K562 (cell line): ENCODE measurements around the gene CUTA. TPM values are rescaled to one million over a fixed set of nuclear protein-coding genes. Genes with fewer than 3 reads are reported as not detected.

Experiments used
- CHD2 ChIP-seq: IDR thresholded peaks from 2 replicates; pipeline ENCODE4 v1.6.1; 2011; ENCODE audit warnings: low read depth, low read length
- COPS2 ChIP-seq: fragments of 450-650 bp; conservative IDR thresholded peaks from 2 replicates; pipeline ENCODE4 v1.6.1; 2016; ENCODE audit warnings: mild to moderate bottlenecking, moderate library complexity
- E2F3 ChIP-seq: fragments of 250-450 bp; sonication (Bioruptor Pico); IDR thresholded peaks from 2 replicates; pipeline ENCODE4 v1.4.0; 2020; ENCODE audit warnings: mild to moderate bottlenecking
- E2F8 ChIP-seq: fragments of 450-650 bp; IDR thresholded peaks from 2 replicates; pipeline ENCODE4 v1.7.1; 2018; ENCODE audit warnings: mild to moderate bottlenecking, low read depth; ENCODE audit not compliant: partially characterized antibody
- HNRNPK ChIP-seq: fragments of 200-400 bp; formaldehyde crosslinking; IDR thresholded peaks from one replicate; pipeline ENCODE4 v1.6.1; 2018; ENCODE audit warnings: mild to moderate bottlenecking, low read depth, low read length; ENCODE audit not compliant: poor library complexity, severe bottlenecking
- MECOM ChIP-seq: fragments of 250-450 bp; sonication (Bioruptor Pico); IDR thresholded peaks from 2 replicates; pipeline ENCODE4 v1.8.0; 2022; ENCODE audit warnings: inconsistent platforms
- NUFIP1 ChIP-seq: fragments of 450-650 bp; IDR thresholded peaks from 2 replicates; pipeline ENCODE4 v1.6.1; 2018; ENCODE audit not compliant: partially characterized antibody
- RBM17 ChIP-seq: fragments of 200-400 bp; formaldehyde crosslinking; IDR thresholded peaks from 2 replicates; pipeline ENCODE4 v1.6.1; 2017; ENCODE audit warnings: low read depth, mild to moderate bottlenecking, low read length, borderline replicate concordance
- RNF219 ChIP-seq: fragments of 250-450 bp; sonication (Bioruptor Pico); IDR thresholded peaks from 2 replicates; pipeline ENCODE4 v1.5.0; 2022; ENCODE audit warnings: mild to moderate bottlenecking
- SOX6 ChIP-seq: fragments of 450-650 bp; IDR thresholded peaks from 2 replicates; pipeline ENCODE4 v1.6.1; 2014; ENCODE audit warnings: mild to moderate bottlenecking
- ZBTB2 ChIP-seq: fragments of 450-650 bp; IDR thresholded peaks from 2 replicates; pipeline ENCODE4 v1.6.1; 2016; ENCODE audit warnings: antibody characterized with exemption
- ZNF511 ChIP-seq: sonication (generic); formaldehyde crosslinking; IDR thresholded peaks from 2 replicates; pipeline ENCODE4 v1.8.0; 2022; ENCODE audit warnings: mild to moderate bottlenecking, missing genetic modification reagents
- polyA plus RNA-seq, 8 experiments: library from polyadenylated mRNA; depleted of rRNA in 4 of 8; stranded (reverse) in 5 of 8; unstranded in 3 of 8; fragments of >200 nt; fragmentation: Nextera tagmentation in 2 of 8; fragmentation: Illumina TruSeq in 1 of 8; extraction: Ambion mirVana in 2 of 8; extraction: Trizol in 1 of 8; gene quantifications; 2 replicates each; pipeline versions ENCODE4 v1.2.1 to v1.2.3, GENCODE V29; 2011 to 2014; ENCODE audit warnings: inconsistent platforms in 1 of 8, missing spikeins in 1 of 8
- total RNA-seq, 7 experiments: library from RNA; depleted of rRNA in 6 of 7; stranded (reverse); fragments of >200 nt in 6 of 7; fragmentation: Illumina TruSeq in 2 of 7; extraction: Trizol in 2 of 7; gene quantifications; 2 replicates each; pipeline versions ENCODE4 v1.2.1 to v1.2.3, GENCODE V29; 2011 to 2021; ENCODE audit warnings: low replicate concordance in 1 of 7
- TF ChIP-seq, protein P1 (sequence below), 3 experiments: fragments of 200-800 bp in 1 of 3; sonication (Bioruptor generic) in 1 of 3; sonication (generic) in 1 of 3; formaldehyde crosslinking in 1 of 3; IDR thresholded peaks; 2 replicates each; pipeline versions ENCODE4 v1.6.1 to v1.8.0; 2016 to 2022; ENCODE audit warnings: mild to moderate bottlenecking in 2 of 3, missing compliant biosample characterization in 2 of 3, missing genetic modification characterization in 2 of 3, missing genetic modification reagents in 1 of 3
- TF ChIP-seq, protein P2 (sequence below): IDR thresholded peaks from 2 replicates; pipeline ENCODE4 v1.6.1; 2014; ENCODE audit warnings: antibody characterized with exemption
- TF ChIP-seq, protein P3 (sequence below): fragments of 250-450 bp; sonication (Bioruptor Pico); IDR thresholded peaks from 2 replicates; pipeline ENCODE4 v1.4.0; 2020; ENCODE audit warnings: mild to moderate bottlenecking, moderate library complexity

Gene CUTA
- total and polyA plus RNA-seq, 9 of the 15 experiments (the other 6 are each of a cell fraction or from before 2014, with no cell fraction given), result 166 to 682 (median 310) TPM

GRCh38 chr6:33418690-33419291 is 884 bp upstream of the CUTA start (continued):
- TF ChIP-seq, protein P1, sequence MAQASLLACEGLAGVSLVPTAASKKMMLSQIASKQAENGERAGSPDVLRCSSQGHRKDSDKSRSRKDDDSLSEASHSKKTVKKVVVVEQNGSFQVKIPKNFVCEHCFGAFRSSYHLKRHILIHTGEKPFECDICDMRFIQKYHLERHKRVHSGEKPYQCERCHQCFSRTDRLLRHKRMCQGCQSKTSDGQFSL (CRISPR knock-in tag; IDR thresholded peaks at IDR 0.05), result no peak
- TF ChIP-seq, protein P1 (tag; IDR thresholded peaks at IDR 0.05), result 0 out of 4 replicates have a peak, but pooled peaks of 1 of the 2 experiments have one; percentile 65
- TF ChIP-seq HNRNPK (no peak), ZNF511 (0 out of 2 replicates have a peak, but pooled peaks have one; percentile 16), E2F3 (peak; percentile 63; the same call in 1 of the 2 replicates), RBM17 (no peak), MECOM (CRISPR knock-in tag) (no peak), E2F8 (no peak), CHD2 (no peak), SOX6 (no peak), NUFIP1 (no peak), ZBTB2 (no peak), RNF219 (CRISPR knock-in tag) (no peak), COPS2 (no peak)
- TF ChIP-seq, protein P2, sequence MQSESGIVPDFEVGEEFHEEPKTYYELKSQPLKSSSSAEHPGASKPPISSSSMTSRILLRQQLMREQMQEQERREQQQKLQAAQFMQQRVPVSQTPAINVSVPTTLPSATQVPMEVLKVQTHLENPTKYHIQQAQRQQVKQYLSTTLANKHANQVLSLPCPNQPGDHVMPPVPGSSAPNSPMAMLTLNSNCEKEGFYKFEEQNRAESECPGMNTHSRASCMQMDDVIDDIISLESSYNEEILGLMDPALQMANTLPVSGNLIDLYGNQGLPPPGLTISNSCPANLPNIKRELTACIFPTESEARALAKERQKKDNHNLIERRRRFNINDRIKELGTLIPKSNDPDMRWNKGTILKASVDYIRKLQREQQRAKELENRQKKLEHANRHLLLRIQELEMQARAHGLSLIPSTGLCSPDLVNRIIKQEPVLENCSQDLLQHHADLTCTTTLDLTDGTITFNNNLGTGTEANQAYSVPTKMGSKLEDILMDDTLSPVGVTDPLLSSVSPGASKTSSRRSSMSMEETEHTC, result 0 out of 2 replicates have a peak, but pooled peaks have one; percentile 23
- TF ChIP-seq, protein P3, sequence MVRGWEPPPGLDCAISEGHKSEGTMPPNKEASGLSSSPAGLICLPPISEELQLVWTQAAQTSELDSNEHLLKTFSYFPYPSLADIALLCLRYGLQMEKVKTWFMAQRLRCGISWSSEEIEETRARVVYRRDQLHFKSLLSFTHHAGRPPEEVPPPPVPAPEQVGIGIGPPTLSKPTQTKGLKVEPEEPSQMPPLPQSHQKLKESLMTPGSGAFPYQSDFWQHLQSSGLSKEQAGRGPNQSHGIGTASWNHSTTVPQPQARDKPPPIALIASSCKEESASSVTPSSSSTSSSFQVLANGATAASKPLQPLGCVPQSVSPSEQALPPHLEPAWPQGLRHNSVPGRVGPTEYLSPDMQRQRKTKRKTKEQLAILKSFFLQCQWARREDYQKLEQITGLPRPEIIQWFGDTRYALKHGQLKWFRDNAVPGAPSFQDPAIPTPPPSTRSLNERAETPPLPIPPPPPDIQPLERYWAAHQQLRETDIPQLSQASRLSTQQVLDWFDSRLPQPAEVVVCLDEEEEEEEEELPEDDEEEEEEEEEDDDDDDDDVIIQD (CRISPR knock-in tag), result peak; percentile 70; the same call in 1 of the 2 replicates
